Kidney epithelial cell (primary cell): ENCODE measurements around the gene IGLL1. TPM values are rescaled to one million over a fixed set of nuclear protein-coding genes. Genes with fewer than 3 reads are reported as not detected.

Experiments
- DNase-seq: peaks from one replicate; pipeline ENCODE4 v3.0.0-alpha.2; 2010; ENCODE audit warnings: low read depth
- H3K27me3 ChIP-seq: 2 replicates; pipeline ENCODE4 v1.6.0; 2011; ENCODE audit warnings: low read length; ENCODE audit not compliant: control insufficient read depth, insufficient read depth
- H3K36me3 ChIP-seq: 2 replicates; pipeline ENCODE4 v1.5.1; 2011; ENCODE audit warnings: low read length; ENCODE audit not compliant: control insufficient read depth, insufficient read depth
- H3K4me3 ChIP-seq: 2 replicates; pipeline ENCODE4 v1.5.1; 2011; ENCODE audit warnings: low read depth, mild to moderate bottlenecking, control low read depth, low read length
- total RNA-seq: library from RNA; depleted of rRNA; stranded (reverse); fragments of >200 nt; gene quantifications from 2 replicates; pipeline ENCODE4 v1.2.3, GENCODE V29; 2015
- TF ChIP-seq, protein P1 (sequence below): IDR thresholded peaks from 2 replicates; pipeline ENCODE4 v1.5.1; 2011; ENCODE audit warnings: mild to moderate bottlenecking, moderate library complexity, low read length, control low read depth, inconsistent platforms; ENCODE audit not compliant: insufficient read depth, poor library complexity, severe bottlenecking

The IGLL1 gene
- total RNA-seq, 1 donor from 2014 or later: not detected

DNA sequence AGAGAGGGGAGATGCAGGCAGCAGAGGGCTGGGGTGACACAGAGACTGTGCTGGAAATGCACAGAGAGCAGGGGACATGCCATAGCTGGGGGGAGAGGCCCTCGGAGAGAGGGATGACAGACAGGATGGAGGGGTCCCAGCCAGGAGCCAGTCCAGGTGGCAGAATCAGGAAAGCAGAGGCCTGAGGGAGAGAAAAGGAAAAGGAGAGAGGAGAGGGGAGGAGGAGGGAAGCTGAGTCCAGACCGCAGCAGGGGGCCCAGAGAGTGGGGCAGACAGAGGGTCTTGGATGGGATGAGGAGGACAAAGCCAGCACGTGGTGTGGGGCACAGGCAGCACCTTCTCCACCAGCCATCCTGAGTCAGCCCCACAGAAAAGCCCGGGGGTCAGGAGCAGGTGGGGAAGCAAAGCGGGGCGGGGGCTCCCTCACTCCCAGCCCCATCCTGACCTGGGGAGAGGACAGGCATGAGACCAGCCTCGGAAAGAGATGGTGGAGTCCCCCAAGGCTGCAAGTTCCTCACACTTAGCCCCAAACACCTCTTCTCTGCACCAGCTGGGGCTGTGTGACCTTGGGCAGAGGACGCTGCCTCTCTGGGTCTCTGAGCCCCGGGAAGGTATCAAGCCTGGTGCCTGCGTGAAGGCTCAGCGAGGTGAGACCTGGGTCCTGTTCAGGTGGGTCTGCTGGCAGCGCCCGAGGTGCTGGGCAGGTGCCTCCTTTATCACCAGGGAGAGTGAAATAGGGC, 48.0 kb downstream of the IGLL1 start:
- no peak overlapping the region for H3K4me3 ChIP-seq
- DNase-seq: no peak
- H3K27me3 ChIP-seq: peaks cover 2% of the 10 kb centered on the region
- TF ChIP-seq, protein P1, sequence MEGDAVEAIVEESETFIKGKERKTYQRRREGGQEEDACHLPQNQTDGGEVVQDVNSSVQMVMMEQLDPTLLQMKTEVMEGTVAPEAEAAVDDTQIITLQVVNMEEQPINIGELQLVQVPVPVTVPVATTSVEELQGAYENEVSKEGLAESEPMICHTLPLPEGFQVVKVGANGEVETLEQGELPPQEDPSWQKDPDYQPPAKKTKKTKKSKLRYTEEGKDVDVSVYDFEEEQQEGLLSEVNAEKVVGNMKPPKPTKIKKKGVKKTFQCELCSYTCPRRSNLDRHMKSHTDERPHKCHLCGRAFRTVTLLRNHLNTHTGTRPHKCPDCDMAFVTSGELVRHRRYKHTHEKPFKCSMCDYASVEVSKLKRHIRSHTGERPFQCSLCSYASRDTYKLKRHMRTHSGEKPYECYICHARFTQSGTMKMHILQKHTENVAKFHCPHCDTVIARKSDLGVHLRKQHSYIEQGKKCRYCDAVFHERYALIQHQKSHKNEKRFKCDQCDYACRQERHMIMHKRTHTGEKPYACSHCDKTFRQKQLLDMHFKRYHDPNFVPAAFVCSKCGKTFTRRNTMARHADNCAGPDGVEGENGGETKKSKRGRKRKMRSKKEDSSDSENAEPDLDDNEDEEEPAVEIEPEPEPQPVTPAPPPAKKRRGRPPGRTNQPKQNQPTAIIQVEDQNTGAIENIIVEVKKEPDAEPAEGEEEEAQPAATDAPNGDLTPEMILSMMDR: no peak
- H3K36me3 ChIP-seq: no peaks in the 10 kb centered on the region

DNA sequence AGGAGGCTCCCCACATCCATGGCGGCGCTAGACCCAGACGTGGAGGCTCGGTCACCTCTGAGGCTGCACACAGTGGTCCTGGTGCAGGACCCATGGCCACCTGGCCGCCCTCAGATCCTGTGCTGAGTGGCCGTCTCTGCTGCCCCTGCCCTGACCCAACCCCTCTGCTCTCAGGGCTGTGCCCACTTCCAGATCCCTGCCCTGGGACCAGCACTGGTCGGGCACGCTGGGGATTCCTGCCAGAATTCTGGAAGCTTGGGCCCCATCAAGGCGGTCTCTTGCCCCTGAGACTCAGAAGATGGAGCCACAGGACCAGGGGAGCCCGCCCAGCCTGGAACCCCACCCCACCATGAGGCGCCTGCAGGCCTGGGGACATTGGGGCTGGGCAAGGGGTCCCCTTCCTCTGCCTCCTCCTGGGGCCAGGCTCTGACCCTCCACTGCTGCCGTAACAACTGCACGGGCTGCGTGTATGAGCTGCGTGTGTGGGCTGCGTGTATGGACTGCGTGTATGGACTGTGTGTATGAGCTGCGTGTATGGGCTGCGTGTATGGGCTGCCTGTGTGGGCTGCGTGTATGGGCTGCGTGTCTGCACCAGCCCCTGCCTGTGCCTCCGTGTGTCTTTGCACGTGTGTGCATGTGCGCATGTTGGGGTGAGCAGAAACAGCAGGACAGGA, 48.7 kb downstream of the IGLL1 start:
- H3K36me3 ChIP-seq: no peaks in the 10 kb centered on the region
- peaks cover 2% of the 10 kb centered on the region for H3K27me3 ChIP-seq
- TF ChIP-seq, protein P1: no peak
- DNase-seq: no peak
- no peak overlapping the region for H3K4me3 ChIP-seq

DNA sequence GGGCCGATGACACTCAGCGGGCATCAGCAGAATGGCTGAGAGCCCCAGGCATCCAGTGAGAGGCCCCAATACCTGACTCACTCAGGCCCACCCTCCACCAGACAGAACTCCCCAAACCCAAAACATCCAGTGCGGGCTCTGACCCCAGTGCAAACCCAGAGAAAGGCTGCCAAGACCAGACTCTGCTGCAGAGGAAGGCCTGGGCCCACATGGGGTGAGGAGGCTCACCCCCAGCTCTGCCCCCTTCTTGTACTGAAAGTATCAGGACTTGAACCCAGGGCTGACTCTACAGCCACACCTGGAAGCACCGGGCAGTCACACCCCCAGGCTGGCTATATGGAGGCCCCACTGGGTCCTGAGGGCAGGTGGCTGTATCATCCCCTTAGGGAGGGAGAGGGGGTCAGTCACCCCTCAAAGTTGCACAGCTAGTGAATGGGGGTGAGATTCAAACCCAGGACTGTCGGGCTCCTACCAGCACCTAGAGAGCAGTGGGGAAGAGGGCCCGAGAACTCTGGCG, 49.3 kb downstream of the IGLL1 start:
- DNase-seq: no peak
- H3K36me3 ChIP-seq: no peaks in the 10 kb centered on the region
- TF ChIP-seq, protein P1: no peak

DNA sequence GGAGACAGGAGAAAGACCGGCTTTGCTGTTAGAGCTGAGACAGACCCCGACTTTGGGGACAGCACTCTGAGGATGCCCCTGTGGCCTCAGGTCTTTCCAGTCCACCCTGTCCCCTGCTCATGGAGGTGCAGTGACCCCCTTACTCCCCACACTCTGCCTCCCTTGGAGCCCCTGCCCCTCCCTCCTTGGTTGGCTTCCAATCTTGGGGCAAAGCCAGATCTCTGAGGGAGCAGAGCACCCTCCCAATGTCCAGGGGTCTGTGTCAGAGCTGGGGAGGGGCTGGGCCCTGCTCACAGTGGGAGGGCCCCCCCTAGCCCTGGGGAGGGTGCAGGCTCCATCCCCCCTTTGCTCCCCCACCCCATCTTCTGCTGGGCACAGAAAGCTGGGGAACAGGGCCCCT, 50.0 kb downstream of the IGLL1 start:
- DNase-seq: no peak
- TF ChIP-seq, protein P1: no peak
- Histone ChIP-seq H3K27me3 (peaks cover 2% of the 10 kb centered on the region), H3K36me3 (no peaks in the 10 kb centered on the region), H3K4me3 (no peak overlapping the region)

More for the DNA sequence above, 49.3 kb downstream of the IGLL1 start:
- H3K27me3 ChIP-seq: peaks cover 2% of the 10 kb centered on the region
- H3K4me3 ChIP-seq: no peak overlapping the region

DNA sequence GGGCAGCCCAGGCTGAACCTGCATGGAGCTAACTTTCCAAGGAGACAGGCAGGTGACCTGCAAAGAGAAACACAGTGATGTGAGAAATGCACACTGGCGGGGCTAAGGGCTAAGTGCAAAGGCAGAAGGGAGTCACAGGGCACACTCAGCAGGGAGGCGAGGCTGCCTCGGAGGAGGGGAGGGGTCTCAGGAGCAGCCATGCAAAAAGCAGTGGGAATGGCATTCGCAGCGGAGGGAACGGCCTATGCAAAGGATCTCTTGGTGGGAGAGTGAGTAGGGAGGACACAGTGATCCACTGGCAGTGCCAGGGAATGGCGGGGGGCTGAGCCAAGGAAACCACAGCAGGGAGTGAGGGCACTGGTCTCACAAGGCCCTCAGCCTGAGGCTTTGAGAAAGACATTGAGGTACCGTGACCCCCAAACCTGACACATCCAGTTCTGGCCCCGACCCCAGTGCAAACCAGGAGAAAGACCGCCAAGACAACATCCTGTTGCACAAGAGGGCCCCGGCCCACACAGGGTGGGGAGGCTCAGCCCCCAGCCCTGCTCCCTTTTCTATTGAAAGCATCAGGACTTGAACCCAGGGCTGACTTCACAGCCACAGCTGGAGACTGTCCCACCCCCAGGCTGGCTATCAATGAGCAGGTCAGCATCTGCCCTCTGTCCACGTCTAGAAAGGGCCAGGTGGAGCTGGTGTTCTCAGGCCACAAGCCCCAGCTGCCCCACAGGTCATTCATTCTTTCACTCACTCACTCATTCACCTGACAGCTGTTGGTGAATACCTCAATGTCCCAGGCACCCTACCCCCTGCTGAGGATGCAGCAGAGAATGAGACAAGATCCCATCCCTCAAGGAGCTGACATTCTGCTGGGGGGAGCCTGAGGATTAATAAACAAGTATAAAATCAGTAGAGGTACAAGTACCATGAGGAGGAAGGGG, 50.7 kb downstream of the IGLL1 start:
- Histone ChIP-seq H3K4me3 (no peak overlapping the region), H3K27me3 (peaks cover 2% of the 10 kb centered on the region), H3K36me3 (no peaks in the 10 kb centered on the region)
- TF ChIP-seq, protein P1: no peak
- DNase-seq: no peak
